ENCODE measurements around the gene UBE2D4. TPM values are rescaled to one million over a fixed set of nuclear protein-coding genes. Genes with fewer than 3 reads are reported as not detected.

UBE2D4 gene
- total RNA-seq, 1 experiment from 2014 or later: 39.8 TPM

Other genes starting within 250 kb of the UBE2D4 start
- 137 and 162 TPM in 2 replicates for gene COA1, start 196.9 kb upstream of the UBE2D4 start, total RNA-seq (2014; rRNA removed; shearing (Covaris generic))
- 53.5 and 63.1 TPM in 2 replicates for gene BLVRA, start 167.8 kb upstream of the UBE2D4 start, total RNA-seq (2014; rRNA removed; shearing (Covaris generic))
- gene MRPS24, start 56.9 kb upstream of the UBE2D4 start, total RNA-seq (2014; rRNA removed; shearing (Covaris generic)): 268 and 373 TPM in 2 replicates
- gene URGCP, start 19.8 kb upstream of the UBE2D4 start, total RNA-seq (2014; rRNA removed; shearing (Covaris generic)): 46.2 and 55.7 TPM in 2 replicates
- not detected in 2 replicates for gene SPDYE1, start 71.5 kb downstream of the UBE2D4 start, total RNA-seq (2014; rRNA removed; shearing (Covaris generic))
- gene DBNL, start 118.3 kb downstream of the UBE2D4 start, total RNA-seq (2014; rRNA removed; shearing (Covaris generic)): 183 and 191 TPM in 2 replicates
- gene PGAM2, start 139.1 kb downstream of the UBE2D4 start, total RNA-seq (2014; rRNA removed; shearing (Covaris generic)): 0.39 TPM in 1 of 2 replicates, not detected in the other
- gene POLM, start 156.1 kb downstream of the UBE2D4 start, total RNA-seq (2014; rRNA removed; shearing (Covaris generic)): 16.2 and 24.1 TPM in 2 replicates
- gene AEBP1, start 177.9 kb downstream of the UBE2D4 start, total RNA-seq (2014; rRNA removed; shearing (Covaris generic)): not detected in 2 replicates
- 177 and 204 TPM in 2 replicates for gene POLD2, start 197.1 kb downstream of the UBE2D4 start, total RNA-seq (2014; rRNA removed; shearing (Covaris generic))
- not detected in 2 replicates for gene MYL7, start 214.9 kb downstream of the UBE2D4 start, total RNA-seq (2014; rRNA removed; shearing (Covaris generic))